NK-92 (cell line): ENCODE data around the gene HOXB5.

Experiments
- DNase-seq: peaks from one replicate; lab custom pipeline; 2025; ENCODE audit not compliant: unreplicated experiment; lab: John Stamatoyannopoulos, UW

The HOXB5 gene

GRCh38 chr17:48630009-48630924, 36.7 kb upstream of the HOXB5 start:
- DNase-seq = no peak

GRCh38 chr17:48629411-48629759, 35.8 kb upstream of the HOXB5 start:
- DNase-seq = no peak

GRCh38 chr17:48628649-48629410, 35.3 kb upstream of the HOXB5 start:
- DNase-seq = no peak

- no peak for DNase-seq
These were observed 34.3 kb upstream of the HOXB5 start for GRCh38 chr17:48627623-48628521.

GRCh38 chr17:48627118-48627597, 33.6 kb upstream of the HOXB5 start:
- no peak for DNase-seq

GRCh38 chr17:48626245-48627117, 32.9 kb upstream of the HOXB5 start, which contains the start of gene HOXB9:
Gene HOXB9, minus strand, starts transcription at chr17:48626358. Its CDS starts 89 bp downstream, at chr17:48626269.
- no peak for DNase-seq

- no peak for DNase-seq
These were observed 32.1 kb upstream of the HOXB5 start for GRCh38 chr17:48625495-48626244.

GRCh38 chr17:48624544-48625494, 31.2 kb upstream of the HOXB5 start:
- no peak for DNase-seq

GRCh38 chr17:48624118-48624517, 30.5 kb upstream of the HOXB5 start:
- no peak for DNase-seq

- DNase-seq = no peak
These were observed 30.0 kb upstream of the HOXB5 start for GRCh38 chr17:48623583-48623982.

- no peak for DNase-seq
These were observed 29.3 kb upstream of the HOXB5 start for GRCh38 chr17:48622857-48623256.

- no peak for DNase-seq
These were observed 28.1 kb upstream of the HOXB5 start for GRCh38 chr17:48621410-48622392.

GRCh38 chr17:48620461-48621139, 27.0 kb upstream of the HOXB5 start:
- no peak for DNase-seq

- no peak for DNase-seq
These were observed 26.4 kb upstream of the HOXB5 start for GRCh38 chr17:48619826-48620449.

GRCh38 chr17:48618256-48618896, 24.8 kb upstream of the HOXB5 start:
- DNase-seq = no peak
